Breast epithelium (tissue), 3 donors: Measurements from ENCODE around the gene PTRHD1.

Experiments
- POLR2A ChIP-seq: fragments of 450-650 bp; IDR thresholded peaks from one replicate; pipeline ENCODE4 v1.6.1; 2016; ENCODE audit warnings: antibody characterized with exemption, mild to moderate bottlenecking, moderate library complexity
- POLR2AphosphoS5 ChIP-seq, 3 donors: sonication (generic); formaldehyde crosslinking; IDR thresholded peaks; one replicate each; pipeline ENCODE4 v1.6.1; 2017; ENCODE audit warnings: antibody characterized with exemption in 3 of 3

DNA sequence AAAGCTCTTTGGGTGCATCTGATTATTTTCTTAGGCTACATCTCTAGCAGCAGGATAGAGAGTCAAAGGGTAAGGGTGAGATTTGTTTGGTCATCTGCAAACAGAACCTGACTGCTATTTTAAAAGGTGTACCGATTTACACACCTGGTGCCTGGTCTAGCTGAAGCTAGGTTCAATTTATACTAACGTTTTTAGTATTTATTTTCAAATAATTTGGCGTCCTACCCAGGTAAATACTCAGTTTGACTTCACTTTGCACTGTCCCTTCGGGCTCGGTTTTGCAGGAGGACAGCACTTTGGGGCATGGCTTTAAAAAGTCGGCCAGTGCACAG, 683 bp downstream of the PTRHD1 start:
- TF ChIP-seq POLR2A (no peak), POLR2AphosphoS5 (IDR thresholded peaks at IDR 0.05) (no peak)
